ENCODE measurements around the gene OAT. TPM values are rescaled to one million over a fixed set of nuclear protein-coding genes. Genes with fewer than 3 reads are reported as not detected.

Gene OAT
- total RNA-seq, 2 experiments from 2014 or later = 25.3 to 28.0 TPM

GRCh38 chr10:124386186-124387077 lies 32.3 kb downstream of the OAT start:
- DNase-seq (no peak), ATAC-seq (ENCODE audit: low read depth) (no peak)
- no peaks in the 10 kb centered on the region for H3K9me3 Mint-ChIP-seq
- peaks cover 15% of the 10 kb centered on the region for H3K27me3 Mint-ChIP-seq
- H3K36me3 Mint-ChIP-seq = no peaks in the 10 kb centered on the region
- H3K27ac Mint-ChIP-seq = no peak overlapping the region
- no peak overlapping the region for H3K4me3 Mint-ChIP-seq
- no peaks in the 10 kb centered on the region for H3K4me1 Mint-ChIP-seq
- POLR2A ChIA-PET = interaction anchor here (0.5 kb wide), 1 partner anchor 392 kb away, joined by 3 read pairs; no protein-coding TSS in a partner anchor

DNA sequence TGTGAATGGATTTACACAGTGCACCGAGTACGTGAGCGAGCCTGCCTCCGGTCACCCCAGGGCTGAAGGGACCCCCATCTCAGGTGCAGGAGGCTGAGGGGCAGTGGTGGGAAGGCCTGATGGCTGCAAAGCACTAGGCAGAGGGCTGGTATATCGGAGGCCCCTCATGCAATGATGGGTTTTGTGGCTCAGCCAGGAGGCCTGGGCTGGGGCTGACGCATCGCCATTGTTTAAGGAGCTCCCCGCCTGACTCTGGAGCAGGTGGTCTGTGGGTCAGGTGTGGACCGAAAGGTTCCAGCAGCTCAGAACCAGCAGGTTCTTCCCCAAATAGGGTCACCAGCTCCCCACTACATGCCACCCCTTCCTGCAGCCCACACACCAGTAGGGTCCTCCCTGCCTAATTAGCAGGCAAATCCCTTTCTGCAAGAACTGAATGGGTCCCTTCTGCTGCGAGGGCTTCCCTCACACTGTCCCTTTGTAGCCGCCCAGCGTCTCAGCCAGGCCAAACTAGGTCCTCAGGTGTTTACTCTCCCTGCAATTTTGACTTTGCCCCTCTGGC lies 33.0 kb downstream of the OAT start:
- POLR2A ChIA-PET = interaction anchor here (0.5 kb wide), 1 partner anchor 391 kb away, joined by 3 read pairs; no protein-coding TSS in a partner anchor
- no peak overlapping the region for H3K4me3 Mint-ChIP-seq

GRCh38 chr10:124384591-124385190 lies 34.0 kb downstream of the OAT start:
- H3K9me3 Mint-ChIP-seq = no peaks in the 10 kb centered on the region
- no peak overlapping the region for H3K4me3 Mint-ChIP-seq
- H3K27me3 Mint-ChIP-seq = peaks cover 31% of the 10 kb centered on the region
- POLR2A ChIA-PET = no interaction called here
- H3K4me1 Mint-ChIP-seq = no peaks in the 10 kb centered on the region
- ATAC-seq (ENCODE audit: low read depth) = no peak
- DNase-seq = no peak
- no peak overlapping the region for H3K27ac Mint-ChIP-seq
- no peaks in the 10 kb centered on the region for H3K36me3 Mint-ChIP-seq

More for the DNA sequence above, 33.0 kb downstream of the OAT start:
- Mint-ChIP-seq H3K27me3 (peaks cover 23% of the 10 kb centered on the region), H3K9me3 (no peaks in the 10 kb centered on the region), H3K27ac (no peak overlapping the region), H3K36me3 (no peaks in the 10 kb centered on the region), H3K4me1 (no peaks in the 10 kb centered on the region)
- no peak for ATAC-seq (ENCODE audit: low read depth)
- no peak for DNase-seq

GRCh38 chr10:124384172-124384571 lies 34.6 kb downstream of the OAT start:
- POLR2A ChIA-PET = no interaction called here
- H3K4me1 Mint-ChIP-seq = no peaks in the 10 kb centered on the region
- no peak overlapping the region for H3K27ac Mint-ChIP-seq
- no peak for DNase-seq
- H3K27me3 Mint-ChIP-seq = peaks cover 31% of the 10 kb centered on the region
- no peak overlapping the region for H3K4me3 Mint-ChIP-seq
- H3K9me3 Mint-ChIP-seq = no peaks in the 10 kb centered on the region
- no peak for ATAC-seq (ENCODE audit: low read depth)
- no peaks in the 10 kb centered on the region for H3K36me3 Mint-ChIP-seq

- no peak for ATAC-seq (ENCODE audit: low read depth)
- Mint-ChIP-seq H3K27ac (no peak overlapping the region), H3K4me3 (no peak overlapping the region), H3K9me3 (no peaks in the 10 kb centered on the region), H3K36me3 (no peaks in the 10 kb centered on the region), H3K4me1 (no peaks in the 10 kb centered on the region), H3K27me3 (peaks cover 35% of the 10 kb centered on the region)
- DNase-seq = no peak
- POLR2A ChIA-PET = no interaction called here
Observed at GRCh38 chr10:124383496-124383895, 35.2 kb downstream of the OAT start.

DNA sequence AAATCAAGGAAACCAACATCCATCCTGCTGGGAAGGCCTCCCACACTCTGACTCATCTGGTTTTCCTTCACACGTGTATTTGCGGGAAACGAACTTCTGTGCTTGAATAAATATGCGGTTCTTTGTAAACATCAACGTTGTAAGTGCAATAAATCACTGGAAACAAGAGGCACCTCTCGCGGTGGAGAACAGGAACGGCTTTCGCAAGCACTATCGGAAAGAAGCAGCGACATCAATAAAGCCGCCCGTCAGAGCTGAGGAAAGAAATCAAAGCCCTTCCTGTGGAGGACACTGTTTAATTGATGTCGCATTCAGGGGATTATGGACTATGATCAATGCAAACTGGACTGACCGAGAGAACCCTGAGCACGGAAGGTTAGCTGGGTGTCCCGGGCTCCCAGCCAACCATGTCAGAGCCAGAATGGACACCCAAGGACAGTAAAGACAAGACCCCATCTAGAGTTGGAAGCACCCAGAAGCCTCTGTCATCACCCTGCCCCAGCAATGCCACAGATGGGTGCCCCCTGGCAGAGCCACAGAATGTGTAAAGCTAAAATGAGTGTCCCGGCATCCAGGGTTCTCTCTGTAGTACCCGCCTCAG lies 37.6 kb downstream of the OAT start:
- POLR2A ChIA-PET = no interaction called here
- no peak overlapping the region for H3K4me3 Mint-ChIP-seq
- DNase-seq (no peak), ATAC-seq (ENCODE audit: low read depth) (no peak)
- H3K27me3 Mint-ChIP-seq = peaks cover 35% of the 10 kb centered on the region
- H3K4me1 Mint-ChIP-seq = no peaks in the 10 kb centered on the region
- H3K9me3 Mint-ChIP-seq = no peaks in the 10 kb centered on the region
- no peak overlapping the region for H3K27ac Mint-ChIP-seq
- no peaks in the 10 kb centered on the region for H3K36me3 Mint-ChIP-seq

GRCh38 chr10:124380256-124380995 lies 38.3 kb downstream of the OAT start:
- Mint-ChIP-seq H3K27me3 (peaks cover 35% of the 10 kb centered on the region), H3K4me3 (no peak overlapping the region)
- POLR2A ChIA-PET = no interaction called here

GRCh38 chr10:124379609-124380193 lies 39.0 kb downstream of the OAT start:
- peaks cover 35% of the 10 kb centered on the region for H3K27me3 Mint-ChIP-seq
- POLR2A ChIA-PET = no interaction called here
- no peaks in the 10 kb centered on the region for H3K9me3 Mint-ChIP-seq
- ATAC-seq (ENCODE audit: low read depth) (no peak), DNase-seq (no peak)
- no peaks in the 10 kb centered on the region for H3K36me3 Mint-ChIP-seq
- H3K4me1 Mint-ChIP-seq = no peaks in the 10 kb centered on the region
- H3K4me3 Mint-ChIP-seq = no peak overlapping the region
- no peak overlapping the region for H3K27ac Mint-ChIP-seq

More at GRCh38 chr10:124380256-124380995, 38.3 kb downstream of the OAT start:
- Mint-ChIP-seq H3K27ac (no peak overlapping the region), H3K4me1 (no peaks in the 10 kb centered on the region), H3K36me3 (no peaks in the 10 kb centered on the region), H3K9me3 (no peaks in the 10 kb centered on the region)
- DNase-seq (no peak), ATAC-seq (ENCODE audit: low read depth) (no peak)

- H3K4me1 Mint-ChIP-seq = no peaks in the 10 kb centered on the region
- no peaks in the 10 kb centered on the region for H3K36me3 Mint-ChIP-seq
- POLR2A ChIA-PET = no interaction called here
- no peak overlapping the region for H3K4me3 Mint-ChIP-seq
- H3K27ac Mint-ChIP-seq = no peak overlapping the region
- ATAC-seq (ENCODE audit: low read depth) = no peak
- DNase-seq = no peak
- no peaks in the 10 kb centered on the region for H3K9me3 Mint-ChIP-seq
- peaks cover 35% of the 10 kb centered on the region for H3K27me3 Mint-ChIP-seq
Observed at GRCh38 chr10:124378881-124379471, 39.7 kb downstream of the OAT start.

DNA sequence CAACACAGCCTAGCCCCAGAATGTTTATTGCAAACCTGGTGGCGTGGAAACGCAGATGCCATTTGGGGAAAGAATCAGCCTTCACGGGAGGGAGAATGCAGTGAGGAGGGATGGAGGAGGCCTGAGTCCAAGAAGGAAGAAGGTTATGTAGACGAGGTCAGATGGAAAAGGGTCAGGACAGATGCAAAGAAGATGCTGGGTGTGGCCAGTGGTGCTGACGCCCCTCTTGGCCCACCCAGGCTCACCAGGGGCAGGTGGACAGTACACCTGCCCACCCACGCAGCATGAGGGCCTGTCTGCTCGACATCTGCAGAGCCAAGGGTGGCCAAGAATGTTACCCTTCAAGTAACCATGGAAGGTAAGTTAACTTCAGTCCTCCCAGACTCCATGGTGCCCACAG lies 40.5 kb downstream of the OAT start:
- ATAC-seq (ENCODE audit: low read depth) (no peak), DNase-seq (no peak)
- H3K4me3 Mint-ChIP-seq = no peak overlapping the region
- no peak overlapping the region for H3K27ac Mint-ChIP-seq
- no peaks in the 10 kb centered on the region for H3K9me3 Mint-ChIP-seq
- no peaks in the 10 kb centered on the region for H3K4me1 Mint-ChIP-seq
- no peaks in the 10 kb centered on the region for H3K36me3 Mint-ChIP-seq
- POLR2A ChIA-PET = no interaction called here
- peaks cover 31% of the 10 kb centered on the region for H3K27me3 Mint-ChIP-seq

DNA sequence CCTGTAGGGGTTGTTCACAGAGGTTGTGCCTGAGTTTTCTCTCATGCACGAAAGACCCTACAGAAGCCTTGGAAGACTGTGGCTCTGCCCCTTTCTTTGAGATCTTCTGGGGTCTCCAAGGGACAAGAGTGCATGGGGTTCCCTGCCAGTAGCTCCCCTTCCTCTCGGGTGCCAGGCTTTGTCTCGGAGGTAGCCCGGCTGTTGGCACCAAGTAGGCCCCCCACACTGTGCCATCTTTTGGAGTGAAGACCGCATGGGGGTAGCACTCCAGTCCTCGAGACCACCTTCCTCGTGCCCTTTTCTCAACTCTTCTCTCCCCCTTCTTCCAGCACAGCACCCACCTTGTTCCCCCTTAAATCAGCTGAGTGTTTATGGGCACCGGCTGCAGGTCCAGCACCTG lies 41.6 kb downstream of the OAT start:
- no peaks in the 10 kb centered on the region for H3K36me3 Mint-ChIP-seq
- ATAC-seq (ENCODE audit: low read depth) (no peak), DNase-seq (no peak)
- H3K4me1 Mint-ChIP-seq = no peaks in the 10 kb centered on the region
- no peak overlapping the region for H3K4me3 Mint-ChIP-seq
- H3K27ac Mint-ChIP-seq = no peak overlapping the region
- H3K9me3 Mint-ChIP-seq = no peaks in the 10 kb centered on the region
- POLR2A ChIA-PET = no interaction called here
- H3K27me3 Mint-ChIP-seq = peaks cover 28% of the 10 kb centered on the region

- Mint-ChIP-seq H3K9me3 (no peaks in the 10 kb centered on the region), H3K36me3 (no peaks in the 10 kb centered on the region), H3K27ac (no peak overlapping the region), H3K27me3 (peaks cover 26% of the 10 kb centered on the region), H3K4me3 (no peak overlapping the region), H3K4me1 (no peaks in the 10 kb centered on the region)
- DNase-seq = no peak
- POLR2A ChIA-PET = no interaction called here
- no peak for ATAC-seq (ENCODE audit: low read depth)
Observed at GRCh38 chr10:124376411-124376810, 42.3 kb downstream of the OAT start.

Data from activated naive CD8-positive, alpha-beta T cell treated with anti-CD3 and anti-CD28 coated beads, Interleukin-2, amount 10 ng/mL, durations not matched to agents 7 days and 5 days (primary cell).